Right lobe of liver (tissue), 6 donors: ENCODE results near the gene HCAR3. TPM values are rescaled to one million over a fixed set of nuclear protein-coding genes. Genes with fewer than 3 reads are reported as not detected.
"Not testable (repeated sequence)": the region's sequence is repeated elsewhere in the genome, so short reads cannot be mapped to it uniquely, and the experiment has no call there.

Experiments used
- ATAC-seq, 4 donors: fragments of 200-7000 bp; cut with Tn5 transposase; one replicate each; pipeline ENCODE4 v1.9.1; 2020; ENCODE audit warnings: mild to moderate bottlenecking in 4 of 4, moderate library complexity in 4 of 4
- DNase-seq, 3 donors: peaks; one replicate each; pipeline ENCODE4 v3.0.0-alpha.2; 2020
- H3K27ac ChIP-seq, 3 donors: fragments of 200-600 bp; one replicate each; pipeline ENCODE4 v1.8.0; 2022
- H3K27me3 ChIP-seq, 2 donors: fragments of 200-600 bp; one replicate each; pipeline ENCODE4 v1.8.0; 2022
- H3K36me3 ChIP-seq, 4 donors: fragments of 200-600 bp; sonication (generic) in 1 of 4; one replicate each; pipeline versions ENCODE4 v1.5.1 to v1.8.0; 2017 to 2022; ENCODE audit warnings: control low read depth in 1 of 4
- H3K4me1 ChIP-seq, 4 donors: fragments of 200-600 bp; sonication (generic) in 1 of 4; one replicate each; pipeline versions ENCODE4 v1.5.1 to v1.8.0; 2017 to 2022; ENCODE audit warnings: control low read depth in 1 of 4
- H3K4me3 ChIP-seq, 3 donors: fragments of 200-600 bp; one replicate each; pipeline ENCODE4 v1.8.0; 2022
- H3K9me3 ChIP-seq, 4 donors: fragments of 200-600 bp; sonication (generic) in 1 of 4; one replicate each; pipeline versions ENCODE4 v1.5.1 to v1.8.0; 2017 to 2022; ENCODE audit warnings: control low read depth in 1 of 4
- POLR2A ChIP-seq: fragments of 450-650 bp; IDR thresholded peaks from one replicate; pipeline ENCODE4 v1.6.1; 2017; ENCODE audit warnings: antibody characterized with exemption, mild to moderate bottlenecking
- WGBS: methylation state at CpG from one replicate; pipeline ENCODE4 v1.1.6; 2018; ENCODE audit warnings: low coverage, low lambda C conversion rate; ENCODE audit not compliant: insufficient coverage; ENCODE audit errors: missing lambda C conversion rate; 5-methylcytosine and 5-hydroxymethylcytosine counted together
- intact Hi-C, 2 donors: fragments of 100-400 bp; cut with DNase I; formaldehyde crosslinking; loops; one replicate each; pipeline versions ENCODE4 v1.11.2 to v1.14.1; 2022
- total RNA-seq, 6 experiments: library from RNA; depleted of rRNA in 2 of 6; stranded (reverse); fragments of >200 nt in 2 of 6; fragmentation: NEBNext Ultra II Directional in 3 of 6; extraction: Animal tissue kit (Norgen Biotek cat#: 25700) in 3 of 6; gene quantifications; one replicate each; pipeline versions ENCODE4 v1.1.0 to v1.2.4, GENCODE V29; 2016 to 2023
- TF ChIP-seq, protein P1 (sequence below), 4 donors: fragments of 200-600 bp in 3 of 4; fragments of 450-650 bp in 1 of 4; IDR thresholded peaks; one replicate each; pipeline versions ENCODE4 v1.5.1 to v1.8.0; 2016 to 2022; ENCODE audit warnings: antibody characterized with exemption in 4 of 4, mild to moderate bottlenecking in 2 of 4
- donor health status: DM: no; HTN: yes; CAD: no.
- donor health status: DM: no; HTN: no; CAD: no.
- donor health status: DM: no; HTN: no; CAD: no.
- donor health status: DM: no; HTN: yes; CAD: no.
- donor health status: DM: no; HTN: yes; CAD: no.

Gene HCAR3
- total RNA-seq, 6 experiments from 2014 or later: 0.11 to 4.2 (median 0.36) TPM; not detected in 2

GRCh38 chr12:122701481-122701880 is 15.1 kb downstream of the HCAR3 start:
- H3K4me1 ChIP-seq, H3K4me3 ChIP-seq, DNase-seq, H3K27ac ChIP-seq, H3K36me3 ChIP-seq, ATAC-seq, H3K27me3 ChIP-seq, H3K9me3 ChIP-seq, intact Hi-C loops: not testable (repeated sequence)
- WGBS: 67% methylated on average over 3 of the region's 4 CpGs

GRCh38 chr12:122700038-122700710 is 16.4 kb downstream of the HCAR3 start:
- H3K27me3 ChIP-seq, DNase-seq, H3K27ac ChIP-seq, intact Hi-C loops, H3K9me3 ChIP-seq, H3K36me3 ChIP-seq, H3K4me3 ChIP-seq, H3K4me1 ChIP-seq: not testable (repeated sequence)
- ATAC-seq: peak in 3 of 4 donors; percentile 36 to 58 (median 47)
- 80% methylated on average over 2 of the region's 9 CpGs for WGBS

GRCh38 chr12:122696922-122697321 is 19.7 kb downstream of the HCAR3 start:
- DNase-seq: not testable (repeated sequence)

DNA sequence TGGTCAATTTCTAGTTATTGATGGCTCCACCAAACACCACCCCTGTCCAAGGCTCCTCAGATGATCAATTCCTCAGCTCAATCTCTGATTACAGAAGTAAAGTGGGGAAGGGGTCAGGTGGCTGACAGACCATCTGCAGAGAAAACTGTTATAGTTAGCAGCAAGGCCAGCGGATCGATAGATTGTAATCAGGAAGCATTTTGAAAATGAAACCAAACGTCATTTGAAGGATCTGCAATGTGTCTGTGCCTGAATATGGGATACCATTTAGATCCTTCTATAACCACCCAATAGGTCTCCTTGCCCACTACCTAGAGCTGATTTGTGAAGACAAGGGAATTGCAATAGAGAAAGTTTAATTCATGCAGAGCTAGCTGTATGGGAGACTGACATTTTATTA is 25.0 kb downstream of the HCAR3 start:
- no peaks in the 10 kb centered on the region for H3K36me3 ChIP-seq
- intact Hi-C loops: no loop called here
- 22% methylated on average over 3 of the region's 3 CpGs for WGBS
- H3K4me3 ChIP-seq: no peak overlapping the region
- H3K27ac ChIP-seq: no peak overlapping the region
- H3K9me3 ChIP-seq: no peaks in the 10 kb centered on the region
- H3K4me1 ChIP-seq: no peaks in the 10 kb centered on the region
- TF ChIP-seq, protein P1, sequence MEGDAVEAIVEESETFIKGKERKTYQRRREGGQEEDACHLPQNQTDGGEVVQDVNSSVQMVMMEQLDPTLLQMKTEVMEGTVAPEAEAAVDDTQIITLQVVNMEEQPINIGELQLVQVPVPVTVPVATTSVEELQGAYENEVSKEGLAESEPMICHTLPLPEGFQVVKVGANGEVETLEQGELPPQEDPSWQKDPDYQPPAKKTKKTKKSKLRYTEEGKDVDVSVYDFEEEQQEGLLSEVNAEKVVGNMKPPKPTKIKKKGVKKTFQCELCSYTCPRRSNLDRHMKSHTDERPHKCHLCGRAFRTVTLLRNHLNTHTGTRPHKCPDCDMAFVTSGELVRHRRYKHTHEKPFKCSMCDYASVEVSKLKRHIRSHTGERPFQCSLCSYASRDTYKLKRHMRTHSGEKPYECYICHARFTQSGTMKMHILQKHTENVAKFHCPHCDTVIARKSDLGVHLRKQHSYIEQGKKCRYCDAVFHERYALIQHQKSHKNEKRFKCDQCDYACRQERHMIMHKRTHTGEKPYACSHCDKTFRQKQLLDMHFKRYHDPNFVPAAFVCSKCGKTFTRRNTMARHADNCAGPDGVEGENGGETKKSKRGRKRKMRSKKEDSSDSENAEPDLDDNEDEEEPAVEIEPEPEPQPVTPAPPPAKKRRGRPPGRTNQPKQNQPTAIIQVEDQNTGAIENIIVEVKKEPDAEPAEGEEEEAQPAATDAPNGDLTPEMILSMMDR (IDR thresholded peaks at IDR 0.05): no peak
- TF ChIP-seq POLR2A: no peak
- H3K27me3 ChIP-seq: no peaks in the 10 kb centered on the region
- no peak for DNase-seq
- peak in 3 of 4 donors; percentile 39 to 66 (median 48) for ATAC-seq

More at GRCh38 chr12:122696922-122697321, 19.7 kb downstream of the HCAR3 start:
- intact Hi-C loops, ATAC-seq, H3K4me1 ChIP-seq, H3K36me3 ChIP-seq, H3K27ac ChIP-seq, H3K9me3 ChIP-seq, H3K4me3 ChIP-seq, H3K27me3 ChIP-seq: not testable (repeated sequence)
- WGBS: 85% methylated on average over 2 of the region's 2 CpGs

- no peaks in the 10 kb centered on the region for H3K36me3 ChIP-seq
- no peaks in the 10 kb centered on the region for H3K27me3 ChIP-seq
- H3K27ac ChIP-seq: no peak overlapping the region
- no peak overlapping the region for H3K4me3 ChIP-seq
- 81% methylated on average over 3 of the region's 3 CpGs for WGBS
- ATAC-seq (no peak), DNase-seq (no peak)
- H3K4me1 ChIP-seq: peaks cover 0 to 6% (median 0%) of the 10 kb centered on the region in 4 donors
- no peak for TF ChIP-seq POLR2A
- TF ChIP-seq, protein P1 (IDR thresholded peaks at IDR 0.05): no peak
- H3K9me3 ChIP-seq: no peaks in the 10 kb centered on the region
- intact Hi-C loops: no loop called here
These were observed 28.3 kb downstream of the HCAR3 start for GRCh38 chr12:122688291-122688690.

GRCh38 chr12:122687086-122687485 is 29.5 kb downstream of the HCAR3 start:
- 68% methylated on average over 5 of the region's 5 CpGs for WGBS
- ATAC-seq (no peak), DNase-seq (no peak)
- intact Hi-C loops: no loop called here
- Histone ChIP-seq H3K4me3 (no peak overlapping the region), H3K36me3 (no peaks in the 10 kb centered on the region), H3K4me1 (peaks cover 0 to 6% (median 0%) of the 10 kb centered on the region in 4 donors), H3K27ac (no peak overlapping the region), H3K27me3 (no peaks in the 10 kb centered on the region), H3K9me3 (no peaks in the 10 kb centered on the region)
- TF ChIP-seq, protein P1 (IDR thresholded peaks at IDR 0.05): no peak
- no peak for TF ChIP-seq POLR2A
